ENCODE measurements around the gene DCTN2. TPM values are rescaled to one million over a fixed set of nuclear protein-coding genes. Genes with fewer than 3 reads are reported as not detected.

The DCTN2 gene
- total RNA-seq, 2 experiments from 2014 or later = 68.4 to 97.2 TPM

GRCh38 chr12:57530396-57531142 is 16.4 kb downstream of the DCTN2 start:
- Histone ChIP-seq H2AFZ (ENCODE audit: low read length) (no peak overlapping the region), H3K4me1 (ENCODE audit: insufficient read depth, low read length, poor library complexity, severe bottlenecking) (no peaks in the 10 kb centered on the region), H3K4me3 (ENCODE audit: low read depth, low read length, poor library complexity, severe bottlenecking) (no peak overlapping the region), H3K9me2 (ENCODE audit: insufficient read depth, low read length) (no peaks in the 10 kb centered on the region), H3K9me3 (ENCODE audit: low read length) (no peaks in the 10 kb centered on the region), H3K4me2 (ENCODE audit: low read length) (no peak overlapping the region), H3K79me2 (ENCODE audit: insufficient read depth, low read depth, low read length) (no peaks in the 10 kb centered on the region), H3K27ac (ENCODE audit: low read depth, low read length, poor library complexity, severe bottlenecking) (no peak overlapping the region), H3K36me3 (ENCODE audit: insufficient read depth, low read length) (peaks cover 96% of the 10 kb centered on the region), H4K20me1 (ENCODE audit: insufficient read depth, low read length) (no peaks in the 10 kb centered on the region)
- ChIA-PET POLR2A (interaction anchor here (0.5 kb wide), 1 partner anchor 301 kb away, joined by 3 read pairs; the partner anchor contains the start of gene SHMT2), CTCF (ENCODE audit: unreplicated experiment) (no interaction called here)
- no peak for DNase-seq (ENCODE audit: low spot score)
- TSS peak; percentile 63 for BruUV-seq (replicated peaks)
- intact Hi-C loops (cut with micrococcal nuclease; ENCODE audit: unreplicated experiment) = no loop called here
- TF ChIP-seq EZH2phosphoT487 (IDR thresholded peaks at IDR 0.05; ENCODE audit: borderline replicate concordance, low read depth, low read length) (no peak), CTCF (conservative IDR thresholded peaks at IDR 0.05; ENCODE audit: low read length) (no peak)

DNA sequence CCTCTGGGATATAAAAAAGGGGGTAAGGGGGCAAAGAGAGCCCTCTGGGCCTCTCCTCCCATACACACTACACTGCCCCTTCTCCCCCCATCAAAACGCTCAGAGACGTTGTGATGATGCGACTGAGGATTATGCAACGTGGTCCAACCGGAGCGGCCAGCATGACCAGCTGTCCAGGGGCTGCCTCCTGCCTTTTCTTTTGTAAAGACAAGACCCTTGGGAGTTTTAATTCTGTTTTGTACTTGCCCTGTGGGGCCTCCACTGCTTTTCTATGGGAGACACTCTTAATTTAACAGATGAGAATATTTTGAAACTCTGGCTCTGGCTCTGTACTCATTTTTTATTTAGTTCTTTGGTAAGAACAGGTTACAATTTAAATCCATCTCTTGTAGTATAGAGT is 17.2 kb downstream of the DCTN2 start:
- Histone ChIP-seq H3K4me3 (ENCODE audit: low read depth, low read length, poor library complexity, severe bottlenecking) (no peak overlapping the region), H4K20me1 (ENCODE audit: insufficient read depth, low read length) (no peaks in the 10 kb centered on the region), H3K27ac (ENCODE audit: low read depth, low read length, poor library complexity, severe bottlenecking) (no peak overlapping the region), H3K9me3 (ENCODE audit: low read length) (no peaks in the 10 kb centered on the region), H3K79me2 (ENCODE audit: insufficient read depth, low read depth, low read length) (peaks cover 3% of the 10 kb centered on the region; the same call in 1 of the 2 replicates), H3K36me3 (ENCODE audit: insufficient read depth, low read length) (peaks cover 96% of the 10 kb centered on the region), H3K9me2 (ENCODE audit: insufficient read depth, low read length) (no peaks in the 10 kb centered on the region), H2AFZ (ENCODE audit: low read length) (no peak overlapping the region), H3K4me1 (ENCODE audit: insufficient read depth, low read length, poor library complexity, severe bottlenecking) (peaks cover 7% of the 10 kb centered on the region), H3K4me2 (ENCODE audit: low read length) (no peak overlapping the region)
- intact Hi-C loops (cut with micrococcal nuclease; ENCODE audit: unreplicated experiment) = no loop called here
- ChIA-PET POLR2A (no interaction called here), CTCF (ENCODE audit: unreplicated experiment) (no interaction called here)
- DNase-seq (ENCODE audit: low spot score) = no peak
- TSS peak; percentile 72 for BruUV-seq (replicated peaks)
- TF ChIP-seq EZH2phosphoT487 (IDR thresholded peaks at IDR 0.05; ENCODE audit: borderline replicate concordance, low read depth, low read length) (no peak), CTCF (conservative IDR thresholded peaks at IDR 0.05; ENCODE audit: low read length) (no peak)
